H1 (cell line): ENCODE data around the gene STIM2. TPM values are rescaled to one million over a fixed set of nuclear protein-coding genes. Genes with fewer than 3 reads are reported as not detected.

Source experiments
- CTCF ChIA-PET: fragments of 300-600 bp; sonication (Branson Sonifier 250); formaldehyde crosslinking; loops from one replicate; lab custom pipeline; 2021; ENCODE audit not compliant: partially characterized antibody; lab: Charles Lee
- POLR2A ChIA-PET: fragments of 300-600 bp; sonication (Branson Sonifier 250); formaldehyde crosslinking; loops from one replicate; lab custom pipeline; 2021; ENCODE audit warnings: inconsistent platforms; ENCODE audit not compliant: partially characterized antibody; lab: Charles Lee
- DNase-seq, 2 experiments: peaks; one replicate each; pipeline versions ENCODE4 v3.0.0 to v3.0.0-alpha.2; 2010 to 2022; ENCODE audit warnings: low spot score in 2 of 2, low read depth in 1 of 2, mixed read lengths in 1 of 2
- FAIRE-seq: peaks from 2 replicates; lab custom pipeline; 2011; peaks lifted over from hg19 to GRCh38; lab: Jason Lieb, UNC
- H2AFZ ChIP-seq: 2 replicates; pipeline ENCODE4 v1.8.1; 2012; ENCODE audit warnings: low read length, inconsistent platforms
- H2AK5ac ChIP-seq: 2 replicates; pipeline ENCODE4 v1.6.1; 2013; ENCODE audit warnings: low read depth, low read length
- H2BK120ac ChIP-seq: replicated peaks from 2 replicates; pipeline ENCODE3; 2013; ENCODE audit warnings: low read depth, low read length, inconsistent platforms
- H2BK12ac ChIP-seq: 2 replicates; pipeline ENCODE4 v1.6.1; 2013; ENCODE audit warnings: low read depth, low read length
- H2BK15ac ChIP-seq: 2 replicates; pipeline ENCODE4 v1.6.1; 2013; ENCODE audit warnings: low read length
- H2BK20ac ChIP-seq: 2 replicates; pipeline ENCODE4 v1.6.1; 2013; ENCODE audit warnings: low read length
- H2BK5ac ChIP-seq: 2 replicates; pipeline ENCODE4 v1.6.1; 2013; ENCODE audit warnings: low read depth, low read length
- H3K14ac ChIP-seq: 2 replicates; pipeline ENCODE4 v1.6.1; 2013; ENCODE audit warnings: inconsistent platforms; ENCODE audit not compliant: insufficient read length
- H3K18ac ChIP-seq: 2 replicates; pipeline ENCODE4 v1.6.1; 2013; ENCODE audit warnings: low read length; ENCODE audit errors: extremely low read depth
- H3K23ac ChIP-seq: 2 replicates; pipeline ENCODE4 v1.6.1; 2013; ENCODE audit warnings: inconsistent platforms; ENCODE audit not compliant: insufficient read length
- H3K23me2 ChIP-seq: 2 replicates; pipeline ENCODE4 v1.6.1; 2013; ENCODE audit warnings: low read depth, low read length
- H3K27ac ChIP-seq: 2 replicates; pipeline ENCODE4 v1.6.1; 2011; ENCODE audit warnings: low read depth, low read length, inconsistent platforms
- H3K27me3 ChIP-seq, 4 experiments: replicated peaks in 1 of 4; 1 replicate in 1 of 4; 2 replicates in 3 of 4; pipeline versions ENCODE4 v1.6.1 to v1.8.1; 2011 to 2013; ENCODE audit warnings: low read length in 3 of 4, mild to moderate bottlenecking in 3 of 4, inconsistent platforms in 2 of 4, mixed read lengths in 2 of 4, moderate library complexity in 1 of 4; ENCODE audit not compliant: control insufficient read depth in 3 of 4, insufficient read depth in 3 of 4; ENCODE audit errors: extremely low read depth in 1 of 4
- H3K36me3 ChIP-seq, 4 experiments: 2 replicates each; pipeline versions ENCODE4 v1.6.1 to v1.8.1; 2011 to 2013; ENCODE audit warnings: mild to moderate bottlenecking in 4 of 4, low read length in 3 of 4, moderate library complexity in 2 of 4, control low read depth in 1 of 4, inconsistent platforms in 1 of 4; ENCODE audit not compliant: insufficient read depth in 4 of 4, control insufficient read depth in 2 of 4
- H3K4ac ChIP-seq: replicated peaks from 2 replicates; pipeline ENCODE3; 2013; ENCODE audit warnings: low read length, low read depth, mixed read lengths, inconsistent platforms; ENCODE audit not compliant: insufficient read length
- H3K4me1 ChIP-seq, 4 experiments: replicated peaks in 1 of 4; 1 replicate in 1 of 4; 2 replicates in 3 of 4; pipeline versions ENCODE4 v1.6.1 to v1.8.1; 2011 to 2013; ENCODE audit warnings: low read length in 3 of 4, inconsistent platforms in 2 of 4, mixed read lengths in 1 of 4; ENCODE audit not compliant: insufficient read depth in 4 of 4, control insufficient read depth in 3 of 4
- H3K4me2 ChIP-seq, 2 experiments: 2 replicates each; pipeline versions ENCODE4 v1.6.1 to v1.8.1; 2011 to 2013; ENCODE audit warnings: low read depth in 2 of 2, low read length in 2 of 2, control low read depth in 1 of 2, inconsistent platforms in 1 of 2, mild to moderate bottlenecking in 1 of 2; ENCODE audit not compliant: insufficient read depth in 1 of 2
- H3K4me3 ChIP-seq, 4 experiments: fragments of 200-600, 300-600 bp in 1 of 4; sonication (generic), shearing (Covaris generic), sonication (Bioruptor Twin) in 1 of 4; 2 replicates each; pipeline versions ENCODE4 v1.5.1 to v1.8.1; 2011 to 2016; ENCODE audit warnings: low read length in 4 of 4, low read depth in 3 of 4, control low read depth in 2 of 4, inconsistent platforms in 2 of 4, mild to moderate bottlenecking in 2 of 4, mixed read lengths in 1 of 4, moderate library complexity in 1 of 4; ENCODE audit not compliant: insufficient read depth in 2 of 4; ENCODE audit errors: extremely low read depth in 1 of 4
- H3K56ac ChIP-seq: replicated peaks from 2 replicates; pipeline ENCODE3; 2013; ENCODE audit warnings: low read depth, mild to moderate bottlenecking, mixed read lengths, low read length, inconsistent platforms; ENCODE audit not compliant: insufficient read length
- H3K79me1 ChIP-seq: 2 replicates; pipeline ENCODE4 v1.6.1; 2013; ENCODE audit warnings: low read depth, low read length, control low read depth
- H3K79me2 ChIP-seq, 2 experiments: 2 replicates each; pipeline versions ENCODE4 v1.6.1 to v1.8.1; 2012 to 2013; ENCODE audit warnings: low read length in 2 of 2, mild to moderate bottlenecking in 2 of 2, inconsistent platforms in 1 of 2; ENCODE audit not compliant: insufficient read depth in 2 of 2, control insufficient read depth in 1 of 2
- H3K9ac ChIP-seq, 4 experiments: replicated peaks in 1 of 4; 1 replicate in 1 of 4; 2 replicates in 3 of 4; pipeline versions ENCODE4 v1.6.1 to v1.8.1; 2011 to 2013; ENCODE audit warnings: low read depth in 3 of 4, low read length in 3 of 4, control low read depth in 2 of 4, mild to moderate bottlenecking in 2 of 4, moderate library complexity in 2 of 4, inconsistent platforms in 1 of 4; ENCODE audit errors: extremely low read depth in 1 of 4
- H3K9me3 ChIP-seq, 2 experiments: 2 replicates each; pipeline versions ENCODE4 v1.6.1 to v1.8.1; 2012 to 2013; ENCODE audit warnings: mild to moderate bottlenecking in 2 of 2, moderate library complexity in 2 of 2, control low read depth in 1 of 2, inconsistent platforms in 1 of 2, low read depth in 1 of 2, low read length in 1 of 2, mixed read lengths in 1 of 2; ENCODE audit not compliant: insufficient read depth in 2 of 2
- H4K20me1 ChIP-seq, 2 experiments: replicated peaks in 1 of 2; 2 replicates each; pipeline versions ENCODE3 to v1.8.1; 2011 to 2013; ENCODE audit warnings: inconsistent platforms in 2 of 2, low read length in 2 of 2, mild to moderate bottlenecking in 1 of 2; ENCODE audit not compliant: insufficient read depth in 2 of 2, control insufficient read depth in 1 of 2
- H4K5ac ChIP-seq: 2 replicates; pipeline ENCODE4 v1.6.1; 2013; ENCODE audit warnings: low read length, low read depth, mixed read lengths, inconsistent platforms; ENCODE audit not compliant: insufficient read length
- H4K8ac ChIP-seq: 2 replicates; pipeline ENCODE4 v1.8.0; 2013; ENCODE audit warnings: mild to moderate bottlenecking, moderate library complexity, low read length, inconsistent platforms; ENCODE audit not compliant: insufficient read depth; ENCODE audit errors: extremely low read depth
- H4K91ac ChIP-seq: replicated peaks from 2 replicates; pipeline ENCODE3; 2013; ENCODE audit warnings: low read length, mixed read lengths, inconsistent platforms; ENCODE audit not compliant: insufficient read length
- ASH2L ChIP-seq: fragments of 200-600, 300-600 bp; sonication (generic); IDR thresholded peaks from one replicate; pipeline ENCODE4 v1.7.1; 2017; ENCODE audit warnings: low read length
- BRCA1 ChIP-seq: IDR thresholded peaks from 2 replicates; pipeline ENCODE4 v1.6.1; 2012; ENCODE audit warnings: low read depth, low read length, improper control_type of control experiment
- CHD1 ChIP-seq: IDR thresholded peaks from 2 replicates; pipeline ENCODE4 v1.6.1; 2012; ENCODE audit warnings: low read depth, low read length, improper control_type of control experiment
- CHD2 ChIP-seq: IDR thresholded peaks from 2 replicates; pipeline ENCODE4 v1.6.1; 2012; ENCODE audit warnings: low read length, improper control_type of control experiment
- EGR1 ChIP-seq: IDR thresholded peaks from 2 replicates; pipeline ENCODE4 v1.6.1; 2011; ENCODE audit warnings: low read depth, low read length, borderline replicate concordance
- FOSL1 ChIP-seq: IDR thresholded peaks from 2 replicates; pipeline ENCODE4 v1.6.1; 2011; ENCODE audit warnings: mild to moderate bottlenecking, low read depth, low read length, moderate library complexity; ENCODE audit not compliant: insufficient read depth
- GTF2F1 ChIP-seq: IDR thresholded peaks from 2 replicates; pipeline ENCODE4 v1.6.1; 2012; ENCODE audit warnings: low read depth, low read length, improper control_type of control experiment, borderline replicate concordance
- HDAC2 ChIP-seq, 2 experiments: fragments of 300-600 bp in 1 of 2; sonication (generic) in 1 of 2; IDR thresholded peaks; 2 replicates each; pipeline ENCODE4 v1.6.1; 2011 to 2012; ENCODE audit warnings: low read depth in 2 of 2, low read length in 2 of 2, mild to moderate bottlenecking in 2 of 2, moderate library complexity in 2 of 2, borderline replicate concordance in 1 of 2, inconsistent platforms in 1 of 2
- NRF1 ChIP-seq: IDR thresholded peaks from 2 replicates; pipeline ENCODE4 v1.6.1; 2011; ENCODE audit warnings: mild to moderate bottlenecking, low read depth, low read length, improper control_type of control experiment
- POLR2A ChIP-seq, 2 experiments: IDR thresholded peaks; 1 replicate in 1 of 2; 2 replicates in 1 of 2; pipeline ENCODE4 v1.6.1; 2011; ENCODE audit warnings: low read depth in 2 of 2, low read length in 2 of 2, mild to moderate bottlenecking in 2 of 2; ENCODE audit errors: control extremely low read depth in 1 of 2
- POLR2AphosphoS5 ChIP-seq: IDR thresholded peaks from 2 replicates; pipeline ENCODE4 v1.6.1; 2011; ENCODE audit warnings: low read depth, low read length
- RAD21 ChIP-seq, 2 experiments: IDR thresholded peaks in 1 of 2; conservative IDR thresholded peaks in 1 of 2; 2 replicates each; pipeline ENCODE4 v1.6.1; 2011; ENCODE audit warnings: low read depth in 2 of 2, low read length in 2 of 2, improper control_type of control experiment in 1 of 2, inconsistent platforms in 1 of 2, mild to moderate bottlenecking in 1 of 2, moderate library complexity in 1 of 2
- SP1 ChIP-seq: IDR thresholded peaks from 2 replicates; pipeline ENCODE4 v1.6.1; 2011; ENCODE audit warnings: low read depth, low read length
- SP2 ChIP-seq: IDR thresholded peaks from 2 replicates; pipeline ENCODE4 v1.6.1; 2012; ENCODE audit warnings: mild to moderate bottlenecking, low read length, inconsistent platforms
- SUZ12 ChIP-seq: fragments of 200-600 bp; sonication (generic); IDR thresholded peaks from 2 replicates; pipeline ENCODE4 v1.6.1; 2012; ENCODE audit warnings: mild to moderate bottlenecking, inconsistent platforms, low read length, moderate library complexity, mixed read lengths
- TCF12 ChIP-seq: IDR thresholded peaks from 2 replicates; pipeline ENCODE4 v1.6.1; 2011; ENCODE audit warnings: low read depth, mild to moderate bottlenecking, low read length
- polyA plus RNA-seq, 7 experiments: library from polyadenylated mRNA; depleted of rRNA in 3 of 7; stranded (reverse) in 5 of 7; unstranded in 2 of 7; fragments of >200 nt in 5 of 7; fragments of 200-250 nt in 2 of 7; gene quantifications; 1 replicate in 5 of 7; 2 replicates in 1 of 7; 4 replicates in 1 of 7; pipeline versions ENCODE4 v1.2.1 to v1.2.3, GENCODE V29; 2011 to 2013; ENCODE audit warnings: missing spikeins in 2 of 7, mixed read lengths in 2 of 7
- total RNA-seq: library from RNA; stranded (reverse); fragmentation: NEBNext Ultra II Directional; extraction: Animal tissue kit (Norgen Biotek cat#: 25700); gene quantifications from 2 replicates; pipeline ENCODE4 v1.2.1, GENCODE V29; 2021

Gene STIM2
- total and polyA plus RNA-seq, 2 of the 8 experiments (the other 6 are each of a cell fraction or from before 2014, with no cell fraction given) = 22.9 to 23.0 TPM

DNA sequence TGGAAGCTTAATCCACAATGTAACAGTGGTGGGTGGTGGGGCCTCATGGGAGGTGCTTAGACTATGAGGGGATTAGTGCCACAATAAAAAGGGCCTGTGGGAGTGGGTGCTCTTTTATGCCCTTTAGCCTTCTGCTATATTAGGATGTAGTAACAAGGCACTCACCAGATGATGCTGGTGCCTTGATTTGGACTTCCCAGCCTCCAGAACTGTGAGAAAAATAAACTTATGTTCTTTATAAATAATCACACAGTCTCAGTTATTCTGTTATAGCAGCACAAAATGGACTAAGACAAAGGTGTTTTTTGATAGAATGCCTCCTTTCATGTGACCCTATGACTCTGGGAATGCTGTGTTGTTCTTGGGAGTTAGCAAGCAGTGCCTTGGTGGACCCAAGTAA, 89.8 kb downstream of the STIM2 start:
- Histone ChIP-seq H3K4me3 (no peak overlapping the region), H2BK15ac (no peak overlapping the region), H4K91ac (no peak overlapping the region), H2BK5ac (no peak overlapping the region), H3K14ac (no peak overlapping the region), H2BK12ac (no peak overlapping the region), H4K5ac (no peak overlapping the region), H3K79me1 (no peaks in the 10 kb centered on the region), H4K20me1 (no peaks in the 10 kb centered on the region), H2BK20ac (no peak overlapping the region), H3K56ac (no peak overlapping the region), H2AK5ac (no peak overlapping the region), H2AFZ (no peak overlapping the region), H3K4me1 (no peaks in the 10 kb centered on the region; a peak in 2 of 7 replicates), H3K27ac (no peak overlapping the region), H3K18ac (no peak overlapping the region), H3K9ac (no peak overlapping the region), H3K4ac (no peak overlapping the region), H4K8ac (no peak overlapping the region), H3K9me3 (no peaks in the 10 kb centered on the region; a peak in 1 of 4 replicates), H2BK120ac (no peak overlapping the region), H3K23me2 (no peaks in the 10 kb centered on the region), H3K23ac (no peak overlapping the region), H3K36me3 (no peaks in the 10 kb centered on the region), H3K79me2 (peaks cover 0 to 14% of the 10 kb centered on the region in 2 experiments; a peak in 1 of 4 replicates), H3K27me3 (no peaks in the 10 kb centered on the region), H3K4me2 (no peak overlapping the region)
- TF ChIP-seq ASH2L (no peak), TCF12 (no peak), RAD21 (IDR thresholded peaks at IDR 0.05 in 1 of 2, conservative IDR thresholded peaks at IDR 0.05 in 1 of 2; ENCODE audit: low read depth in 2 of 2, low read length in 2 of 2) (no peak), HDAC2 (IDR thresholded peaks at IDR 0.05; ENCODE audit: borderline replicate concordance in 1 of 2, low read depth in 2 of 2, low read length in 2 of 2) (no peak), BRCA1 (no peak), SP1 (no peak), CHD2 (no peak), SUZ12 (no peak), FOSL1 (no peak), NRF1 (no peak), CHD1 (no peak), POLR2AphosphoS5 (no peak), EGR1 (no peak), SP2 (no peak), GTF2F1 (no peak), POLR2A (IDR thresholded peaks at IDR 0.05; ENCODE audit: control extremely low read depth in 1 of 2, low read depth in 2 of 2, low read length in 2 of 2) (no peak)
- DNase-seq (no peak), FAIRE-seq (no peak)
- ChIA-PET POLR2A (no interaction called here), CTCF (interaction anchor here (0.6 kb wide), 1 partner anchor 57 kb away, joined by 3 read pairs; no protein-coding TSS in a partner anchor)
